Stimulated activated CD8-positive, alpha-beta memory T cell treated with anti-CD3 and anti-CD28 coated beads, Interleukin-4, amount 100 ng/mL, for 4 hours (primary cell): ENCODE results near the gene CALU.

Source experiments
- DNase-seq, 2 donors: peaks; one replicate each; pipeline ENCODE4 v3.0.0-alpha.2; 2020; ENCODE audit warnings: low read depth in 2 of 2, low spot score in 1 of 2

Gene CALU

DNA sequence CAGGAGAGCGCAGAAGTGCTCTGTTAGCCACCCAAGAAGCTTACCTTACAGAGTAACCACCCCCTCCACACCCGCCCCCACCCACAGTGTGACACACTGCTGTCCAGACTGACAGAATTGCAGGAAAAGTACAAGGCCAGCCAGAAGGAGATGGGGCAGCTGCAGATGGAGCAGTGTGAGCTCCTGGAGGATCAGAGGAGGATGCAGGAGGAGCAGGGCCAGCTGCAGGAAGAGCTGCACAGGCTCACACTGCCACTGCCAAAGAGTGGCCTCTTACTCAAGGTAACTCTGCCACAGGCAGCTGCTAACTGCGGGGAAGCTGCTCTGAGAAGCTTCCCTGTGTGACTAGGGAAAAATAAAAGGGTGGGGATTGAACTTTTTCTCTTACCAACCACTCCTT is 70.2 kb downstream of the CALU start:
- DNase-seq, result no peak

GRCh38 chr7:128810473-128810872 is 71.3 kb downstream of the CALU start:
- no peak for DNase-seq

DNA sequence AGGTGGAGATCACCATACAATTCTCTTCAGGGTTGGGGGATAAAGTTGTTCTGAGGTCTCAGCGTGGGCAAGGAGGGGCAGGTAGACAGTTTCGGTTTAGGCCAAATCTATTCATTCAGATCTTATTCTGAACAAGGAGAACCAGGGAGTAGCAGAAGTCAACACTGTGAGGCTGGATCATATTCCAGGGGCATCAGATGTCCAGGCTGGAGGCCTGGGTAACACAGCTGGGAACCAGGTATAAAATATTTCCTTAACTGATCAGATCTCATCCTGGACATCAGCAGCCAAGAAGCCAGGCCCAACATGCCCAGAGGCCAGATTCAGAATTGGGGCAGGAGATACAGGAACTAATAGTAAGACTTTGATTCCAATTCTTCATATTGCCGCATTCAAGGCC is 71.8 kb downstream of the CALU start:
- DNase-seq, result no peak

DNA sequence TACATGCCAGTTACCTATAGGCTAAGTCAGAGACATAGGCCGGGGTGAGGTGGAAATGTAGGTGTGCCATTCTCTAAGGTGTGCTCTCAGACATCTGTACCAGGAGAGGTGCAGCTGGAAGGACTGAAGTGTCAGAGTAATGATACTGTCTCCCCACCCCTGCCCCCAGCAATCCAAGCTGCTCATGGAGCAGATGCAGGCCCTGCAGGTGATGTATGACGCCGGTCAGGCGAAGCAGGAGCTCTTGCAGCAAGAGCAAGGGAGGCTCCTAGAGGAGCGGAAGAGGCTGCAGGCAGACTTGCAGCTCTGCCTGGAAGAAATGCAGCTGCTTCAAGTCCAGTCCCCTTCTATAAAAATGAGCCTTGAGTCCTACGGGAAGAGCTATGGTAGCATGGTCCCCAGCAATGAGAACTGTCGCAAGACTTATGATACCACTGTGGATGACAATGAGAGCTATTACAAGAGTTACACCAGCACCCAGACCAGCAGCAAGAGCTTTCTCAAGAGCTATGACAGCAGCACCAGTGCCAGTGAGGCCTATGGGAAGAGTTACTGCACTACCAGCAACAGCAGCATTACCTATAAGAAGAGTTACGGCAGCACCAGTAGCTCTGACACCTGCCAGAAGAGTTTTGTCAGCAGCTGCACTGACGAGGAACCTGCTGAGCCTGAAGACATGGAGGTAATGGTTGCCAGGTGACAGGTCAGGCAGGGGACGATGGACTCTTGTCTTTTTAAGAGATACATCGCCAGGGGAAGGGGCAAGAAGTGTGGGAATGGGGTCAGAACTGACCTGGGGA is 72.7 kb downstream of the CALU start:
- no peak for DNase-seq

GRCh38 chr7:128812514-128813168 is 73.5 kb downstream of the CALU start:
- no peak for DNase-seq

GRCh38 chr7:128814499-128814898 is 75.3 kb downstream of the CALU start:
- DNase-seq, result no peak

DNA sequence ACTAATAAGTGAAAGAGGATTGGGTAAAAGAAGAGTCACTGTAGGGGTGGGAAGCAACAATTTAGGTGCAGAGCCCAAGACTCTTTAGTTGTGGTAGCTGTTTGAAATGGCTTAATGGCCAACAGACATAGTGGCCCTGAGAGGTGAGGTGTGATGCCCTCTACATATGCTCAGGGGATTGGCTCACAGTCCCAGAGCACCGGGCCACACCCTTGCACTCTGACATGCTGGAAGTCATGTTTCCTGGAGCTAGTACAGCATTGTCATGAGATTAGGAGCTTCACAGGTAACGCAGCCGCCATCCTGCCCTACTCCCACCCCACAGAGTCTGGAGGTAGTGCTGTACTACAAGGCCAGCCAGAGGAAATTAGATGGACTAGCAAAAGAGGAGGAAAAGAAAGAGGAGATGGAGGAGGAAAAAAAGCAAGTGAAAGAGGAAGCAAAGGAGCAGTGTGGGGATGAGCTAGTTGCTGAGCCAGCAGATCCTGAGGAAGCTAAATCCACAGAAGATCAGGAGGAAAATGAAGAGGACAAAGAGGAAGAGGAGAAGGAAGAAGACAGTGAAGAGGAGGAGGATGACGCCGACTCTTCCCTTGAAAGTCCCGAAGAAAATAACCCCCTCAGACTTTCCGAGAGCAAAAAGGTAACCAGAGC is 76.3 kb downstream of the CALU start:
- DNase-seq, result no peak

DNA sequence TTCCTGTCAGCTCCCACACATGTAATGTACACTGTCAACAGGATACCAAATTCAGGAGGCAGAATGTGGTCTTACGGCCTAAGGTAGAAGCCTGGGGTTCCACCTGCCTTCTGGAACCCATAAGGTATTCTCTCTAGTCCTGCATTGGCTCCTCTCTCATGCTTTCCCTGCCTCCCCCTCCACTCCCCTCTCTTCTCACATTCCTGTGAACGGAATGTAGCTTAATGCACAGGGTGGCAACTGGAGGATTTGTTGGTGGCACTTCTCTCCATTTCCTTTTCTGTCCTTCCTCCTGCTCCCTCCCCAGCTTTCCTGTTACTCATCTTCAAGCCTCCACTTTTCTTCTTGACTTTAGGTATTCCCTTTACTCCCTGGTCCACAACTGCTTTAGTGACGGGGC is 79.5 kb downstream of the CALU start:
- DNase-seq, result no peak
